HG03378 (cell line): ENCODE data around the gene CCER1.
"Not testable (repeated sequence)": the region's sequence is repeated elsewhere in the genome, so short reads cannot be mapped to it uniquely, and the experiment has no call there.

Source experiments
- ATAC-seq: cut with Tn5 transposase; IDR thresholded peaks from one replicate; pipeline ENCODE4 v1.9.1; 2021; ENCODE audit warnings: mild to moderate bottlenecking, moderate library complexity; ENCODE audit not compliant: unreplicated experiment

The CCER1 gene

GRCh38 chr12:90954921-90955320 lies at the start of gene CCER1:
Gene CCER1, minus strand, starts transcription at chr12:90955176. Its CDS starts 434 bp downstream, at chr12:90954742.
- ATAC-seq = no peak

- no peak for ATAC-seq
These were observed 48.8 kb upstream of the CCER1 start for GRCh38 chr12:91003737-91004136.

GRCh38 chr12:91001306-91001705 lies 46.3 kb upstream of the CCER1 start:
- ATAC-seq = no peak

GRCh38 chr12:90999966-91000365 lies 45.0 kb upstream of the CCER1 start:
- ATAC-seq = no peak

- ATAC-seq = no peak
These were observed 44.6 kb upstream of the CCER1 start for GRCh38 chr12:90999527-90999926.

GRCh38 chr12:90995010-90995409 lies 40.0 kb upstream of the CCER1 start:
- no peak for ATAC-seq

- ATAC-seq = no peak
These were observed 37.0 kb upstream of the CCER1 start for GRCh38 chr12:90991952-90992465.

- no peak for ATAC-seq
These were observed 35.6 kb upstream of the CCER1 start for GRCh38 chr12:90990611-90991010.

GRCh38 chr12:90989686-90990111 lies 34.7 kb upstream of the CCER1 start:
- ATAC-seq = no peak

GRCh38 chr12:90987520-90987919 lies 32.5 kb upstream of the CCER1 start:
- ATAC-seq = peak; percentile 65

GRCh38 chr12:90987101-90987500 lies 32.1 kb upstream of the CCER1 start:
- no peak for ATAC-seq

GRCh38 chr12:90985331-90985730 lies 30.4 kb upstream of the CCER1 start:
- not testable (repeated sequence) for ATAC-seq

GRCh38 chr12:90984114-90984513 lies 29.1 kb upstream of the CCER1 start:
- ATAC-seq = no peak

- no peak for ATAC-seq
These were observed 27.2 kb upstream of the CCER1 start for GRCh38 chr12:90982170-90982569.

- ATAC-seq = no peak
These were observed 25.0 kb upstream of the CCER1 start for GRCh38 chr12:90979951-90980350.

GRCh38 chr12:90979019-90979418 lies 24.0 kb upstream of the CCER1 start:
- ATAC-seq = no peak

- ATAC-seq = peak; percentile 85
These were observed 23.3 kb upstream of the CCER1 start for GRCh38 chr12:90978117-90978770.

GRCh38 chr12:90977224-90977623 lies 22.2 kb upstream of the CCER1 start:
- ATAC-seq = no peak

- ATAC-seq = no peak
These were observed 19.3 kb upstream of the CCER1 start for GRCh38 chr12:90974286-90974685.

- ATAC-seq = no peak
These were observed 17.2 kb upstream of the CCER1 start for GRCh38 chr12:90972226-90972625.

GRCh38 chr12:90970911-90971310 lies 15.9 kb upstream of the CCER1 start:
- ATAC-seq = no peak

- ATAC-seq = no peak
These were observed 15.5 kb upstream of the CCER1 start for GRCh38 chr12:90970471-90970870.

- no peak for ATAC-seq
These were observed 14.9 kb upstream of the CCER1 start for GRCh38 chr12:90969851-90970250.
